Mesenchymal stem cell (in vitro differentiated cells and primary cell): Measurements from ENCODE around the gene KIFC3.

ENCODE experiments used
- DNase-seq: peaks from one replicate; pipeline ENCODE4 v3.0.0-alpha.2; 2013
- H2AFZ ChIP-seq: one replicate; pipeline ENCODE4 v1.6.1; 2013; ENCODE audit warnings: low read depth, mild to moderate bottlenecking, control low read depth, inconsistent platforms, low read length, moderate library complexity
- H2AK5ac ChIP-seq: 2 replicates; pipeline ENCODE4 v1.6.1; 2013; ENCODE audit warnings: low read length, moderate library complexity, mild to moderate bottlenecking, inconsistent platforms; ENCODE audit not compliant: severe bottlenecking
- H2BK120ac ChIP-seq: one replicate; pipeline ENCODE4 v1.6.1; 2013; ENCODE audit warnings: low read depth, mild to moderate bottlenecking, inconsistent platforms, low read length, moderate library complexity
- H2BK12ac ChIP-seq, 2 experiments: one replicate each; pipeline ENCODE4 v1.6.1; 2013; ENCODE audit warnings: inconsistent platforms in 2 of 2, low read length in 2 of 2, mild to moderate bottlenecking in 2 of 2, moderate library complexity in 2 of 2, control low read depth in 1 of 2
- H2BK15ac ChIP-seq: one replicate; pipeline ENCODE4 v1.6.1; 2013; ENCODE audit warnings: mild to moderate bottlenecking, low read depth, inconsistent platforms; ENCODE audit not compliant: poor library complexity, severe bottlenecking
- H2BK5ac ChIP-seq: 2 replicates; pipeline ENCODE4 v1.6.1; 2013; ENCODE audit warnings: low read depth, mild to moderate bottlenecking, low read length, control low read depth, inconsistent platforms; ENCODE audit not compliant: poor library complexity, severe bottlenecking
- H3K14ac ChIP-seq, 2 experiments: one replicate each; pipeline ENCODE4 v1.6.1; 2013; ENCODE audit warnings: inconsistent platforms in 2 of 2, low read length in 2 of 2, control low read depth in 1 of 2, mild to moderate bottlenecking in 1 of 2, moderate library complexity in 1 of 2
- H3K18ac ChIP-seq, 2 experiments: one replicate each; pipeline ENCODE4 v1.6.1; 2013; ENCODE audit warnings: inconsistent platforms in 2 of 2, low read length in 2 of 2, control low read depth in 1 of 2, low read depth in 1 of 2, mild to moderate bottlenecking in 1 of 2
- H3K23ac ChIP-seq, 2 experiments: one replicate each; pipeline ENCODE4 v1.6.1; 2013; ENCODE audit warnings: inconsistent platforms in 2 of 2, low read length in 2 of 2, mild to moderate bottlenecking in 2 of 2, moderate library complexity in 2 of 2, control low read depth in 1 of 2
- H3K27ac ChIP-seq: 2 replicates; pipeline ENCODE4 v1.5.1; 2013; ENCODE audit warnings: mild to moderate bottlenecking, moderate library complexity, low read length, control low read depth, inconsistent platforms; ENCODE audit not compliant: poor library complexity, severe bottlenecking
- H3K27me3 ChIP-seq, 2 experiments: 2 replicates each; pipeline versions ENCODE4 v1.6.1 to v1.7.0; 2013; ENCODE audit warnings: low read length in 2 of 2, mild to moderate bottlenecking in 2 of 2, moderate library complexity in 2 of 2, control low read depth in 1 of 2, inconsistent platforms in 1 of 2; ENCODE audit not compliant: control insufficient read depth in 1 of 2, insufficient read depth in 1 of 2
- H3K36me3 ChIP-seq, 2 experiments: 2 replicates each; pipeline versions ENCODE4 v1.6.1 to v1.7.0; 2013; ENCODE audit warnings: low read length in 2 of 2, control low read depth in 1 of 2, inconsistent platforms in 1 of 2, low read depth in 1 of 2, mild to moderate bottlenecking in 1 of 2; ENCODE audit not compliant: insufficient read depth in 2 of 2, control insufficient read depth in 1 of 2
- H3K4ac ChIP-seq, 2 experiments: one replicate each; pipeline ENCODE4 v1.6.1; 2013; ENCODE audit warnings: inconsistent platforms in 2 of 2, low read length in 2 of 2, mild to moderate bottlenecking in 2 of 2, moderate library complexity in 2 of 2, control low read depth in 1 of 2, low read depth in 1 of 2
- H3K4me1 ChIP-seq: 2 replicates; pipeline ENCODE4 v1.6.1; 2013; ENCODE audit warnings: low read depth, low read length, control low read depth; ENCODE audit not compliant: control insufficient read depth, insufficient read depth
- H3K4me2 ChIP-seq: 2 replicates; pipeline ENCODE4 v1.6.1; 2013; ENCODE audit warnings: low read length, mild to moderate bottlenecking, inconsistent platforms; ENCODE audit not compliant: poor library complexity, severe bottlenecking
- H3K4me3 ChIP-seq, 2 experiments: 2 replicates each; pipeline versions ENCODE4 v1.5.1 to v1.7.0; 2013; ENCODE audit warnings: low read length in 2 of 2, mild to moderate bottlenecking in 2 of 2, control low read depth in 1 of 2, low read depth in 1 of 2; ENCODE audit not compliant: insufficient read depth in 1 of 2
- H3K79me1 ChIP-seq: replicated peaks from 2 replicates; pipeline ENCODE4 v1.6.1; 2013; ENCODE audit warnings: mild to moderate bottlenecking, control low read depth, low read length, inconsistent platforms; ENCODE audit not compliant: poor library complexity, severe bottlenecking
- H3K9ac ChIP-seq: 2 replicates; pipeline ENCODE4 v1.7.0; 2013; ENCODE audit warnings: mild to moderate bottlenecking, low read length, moderate library complexity
- H3K9me3 ChIP-seq: 2 replicates; pipeline ENCODE4 v1.7.0; 2013; ENCODE audit warnings: mild to moderate bottlenecking, low read length; ENCODE audit not compliant: control insufficient read depth
- H4K8ac ChIP-seq: one replicate; pipeline ENCODE4 v1.6.1; 2013; ENCODE audit warnings: inconsistent platforms, mild to moderate bottlenecking, low read length, moderate library complexity
- H4K91ac ChIP-seq: one replicate; pipeline ENCODE4 v1.6.1; 2013; ENCODE audit warnings: mild to moderate bottlenecking, low read length, inconsistent platforms
- WGBS: methylation state at CpG from one replicate; pipeline ENCODE4 v1.1.7; 2013; ENCODE audit warnings: mixed read lengths; 5-methylcytosine and 5-hydroxymethylcytosine counted together

The KIFC3 gene

GRCh38 chr16:57788951-57789350 is 13.3 kb downstream of the KIFC3 start:
- no peak overlapping the region for H2BK15ac ChIP-seq
- no peak overlapping the region for H4K8ac ChIP-seq
- no peak overlapping the region for H2AK5ac ChIP-seq
- DNase-seq: no peak
- no peak overlapping the region for H3K18ac ChIP-seq
- H3K9me3 ChIP-seq: no peaks in the 10 kb centered on the region
- no peak overlapping the region for H3K4me3 ChIP-seq
- no peak overlapping the region for H3K27ac ChIP-seq
- 95% methylated on average over 12 of the region's 12 CpGs for WGBS
- H2BK120ac ChIP-seq: no peak overlapping the region
- peaks cover 38% of the 10 kb centered on the region for H3K4me1 ChIP-seq
- no peak overlapping the region for H3K4ac ChIP-seq
- H3K27me3 ChIP-seq: no peaks in the 10 kb centered on the region
- no peak overlapping the region for H4K91ac ChIP-seq
- no peak overlapping the region for H2BK12ac ChIP-seq
- peaks cover 26 to 86% of the 10 kb centered on the region in 2 experiments for H3K36me3 ChIP-seq
- H3K23ac ChIP-seq: no peak overlapping the region
- H3K14ac ChIP-seq: no peak overlapping the region
- no peak overlapping the region for H3K9ac ChIP-seq
- H3K79me1 ChIP-seq: peaks cover 20% of the 10 kb centered on the region
- no peak overlapping the region for H3K4me2 ChIP-seq
- H2AFZ ChIP-seq: no peak overlapping the region
- no peak overlapping the region for H2BK5ac ChIP-seq

- Histone ChIP-seq H3K4me1 (peaks cover 43% of the 10 kb centered on the region), H3K9me3 (no peaks in the 10 kb centered on the region), H3K9ac (no peak overlapping the region), H4K91ac (no peak overlapping the region), H3K36me3 (peaks cover 24 to 87% of the 10 kb centered on the region in 2 experiments), H3K79me1 (peaks cover 23% of the 10 kb centered on the region), H2BK120ac (no peak overlapping the region), H4K8ac (no peak overlapping the region), H2BK5ac (no peak overlapping the region), H3K4me3 (no peak overlapping the region), H2AK5ac (no peak overlapping the region), H3K14ac (no peak overlapping the region), H3K27me3 (no peaks in the 10 kb centered on the region), H2BK15ac (no peak overlapping the region), H3K27ac (no peak overlapping the region), H2AFZ (no peak overlapping the region), H3K4ac (no peak overlapping the region), H3K4me2 (no peak overlapping the region), H3K23ac (no peak overlapping the region), H3K18ac (no peak overlapping the region), H2BK12ac (no peak overlapping the region)
- no peak for DNase-seq
- WGBS: 93% methylated on average over 17 of the region's 17 CpGs
Measured at GRCh38 chr16:57788252-57788841, 13.9 kb downstream of the KIFC3 start.

GRCh38 chr16:57787519-57787905 is 14.8 kb downstream of the KIFC3 start:
- WGBS: 80% methylated on average over 8 of the region's 8 CpGs
- DNase-seq: no peak

GRCh38 chr16:57786632-57787518 is 15.4 kb downstream of the KIFC3 start:
- Histone ChIP-seq H3K4me1 (peaks cover 46% of the 10 kb centered on the region), H3K36me3 (peaks cover 19 to 82% of the 10 kb centered on the region in 2 experiments), H3K27ac (no peak overlapping the region), H3K79me1 (peaks cover 23% of the 10 kb centered on the region), H3K9ac (no peak overlapping the region), H3K27me3 (no peaks in the 10 kb centered on the region), H4K8ac (no peak overlapping the region), H2BK120ac (no peak overlapping the region), H3K4me3 (no peak overlapping the region), H2AK5ac (no peak overlapping the region), H3K4me2 (no peak overlapping the region), H3K23ac (no peak overlapping the region), H4K91ac (no peak overlapping the region), H2AFZ (no peak overlapping the region), H3K14ac (no peak overlapping the region), H2BK5ac (no peak overlapping the region), H3K4ac (no peak overlapping the region), H3K9me3 (no peaks in the 10 kb centered on the region), H3K18ac (no peak overlapping the region), H2BK12ac (no peak overlapping the region), H2BK15ac (no peak overlapping the region)
- WGBS: 93% methylated on average over 26 of the region's 26 CpGs
- no peak for DNase-seq

More at GRCh38 chr16:57787519-57787905, 14.8 kb downstream of the KIFC3 start:
- Histone ChIP-seq H2BK15ac (no peak overlapping the region), H2BK120ac (no peak overlapping the region), H3K23ac (no peak overlapping the region), H2BK12ac (no peak overlapping the region), H3K4me1 (peaks cover 43% of the 10 kb centered on the region), H3K4me2 (no peak overlapping the region), H3K27ac (no peak overlapping the region), H4K91ac (no peak overlapping the region), H2AK5ac (no peak overlapping the region), H2BK5ac (no peak overlapping the region), H3K27me3 (no peaks in the 10 kb centered on the region), H3K4me3 (no peak overlapping the region), H4K8ac (no peak overlapping the region), H3K14ac (no peak overlapping the region), H3K18ac (no peak overlapping the region), H2AFZ (no peak overlapping the region), H3K79me1 (peaks cover 23% of the 10 kb centered on the region), H3K9me3 (no peaks in the 10 kb centered on the region), H3K9ac (no peak overlapping the region), H3K36me3 (peaks cover 24 to 81% of the 10 kb centered on the region in 2 experiments), H3K4ac (no peak overlapping the region)
